ENCODE measurements around the gene GRHL1.

DNA sequence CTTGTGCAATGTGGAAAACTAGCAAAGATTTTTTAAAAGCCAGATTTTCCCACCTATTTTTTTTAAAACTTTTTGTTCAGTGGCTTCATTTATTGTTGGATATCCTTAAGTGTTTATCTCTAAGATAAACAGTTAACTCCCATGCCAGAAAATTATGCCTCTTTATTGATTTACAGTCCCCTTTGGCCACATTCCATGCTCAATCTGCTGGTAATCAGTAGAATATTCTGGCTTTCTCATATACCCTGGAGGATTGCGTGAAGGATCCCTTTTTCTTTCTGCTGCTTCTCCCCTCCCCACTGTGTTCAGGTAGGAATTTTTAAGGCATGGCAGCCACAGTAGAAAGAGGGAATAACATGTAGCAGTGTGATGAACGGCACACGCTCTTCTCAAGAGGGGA lies 2.6 kb downstream of the GRHL1 start:
- TF ChIP-seq ZNF274 (IDR thresholded peaks at IDR 0.05; ENCODE audit: low read depth, low read length) (no peak), YY1 (IDR thresholded peaks at IDR 0.05; ENCODE audit: insufficient read depth, insufficient read length) (no peak), SUZ12 (IDR thresholded peaks at IDR 0.05; ENCODE audit: extremely low read depth, insufficient read depth, insufficient read length) (no peak)
